ENCODE data around the gene TICAM2. TPM values are rescaled to one million over a fixed set of nuclear protein-coding genes. Genes with fewer than 3 reads are reported as not detected.
A peak's percentile ranks its signal among the peaks of the same experiment; 100 is the strongest.

Gene TICAM2
- total RNA-seq, 1 experiment from 2014 or later: 4.5 TPM

DNA sequence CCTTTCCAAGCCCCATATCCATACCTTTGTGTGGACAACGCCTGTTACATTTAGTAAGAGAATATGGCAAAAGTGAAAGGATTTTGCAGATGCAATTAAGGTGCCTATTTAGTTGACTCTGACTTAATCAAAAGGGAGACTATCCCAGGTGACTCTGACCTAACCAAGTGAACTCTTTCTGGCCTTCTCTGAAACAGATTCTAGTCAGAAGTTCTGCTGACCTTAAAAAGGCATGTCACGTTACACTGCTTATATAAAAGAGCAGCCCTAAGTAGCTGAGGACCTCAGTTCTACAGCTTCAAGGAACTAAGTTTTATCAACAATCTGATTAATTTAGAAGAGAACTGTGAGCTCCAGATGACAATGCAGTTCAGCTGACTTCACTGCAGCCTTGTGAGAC lies 5.7 kb upstream of the TICAM2 start:
- DNase-seq (ENCODE audit: low spot score): no peak

DNA sequence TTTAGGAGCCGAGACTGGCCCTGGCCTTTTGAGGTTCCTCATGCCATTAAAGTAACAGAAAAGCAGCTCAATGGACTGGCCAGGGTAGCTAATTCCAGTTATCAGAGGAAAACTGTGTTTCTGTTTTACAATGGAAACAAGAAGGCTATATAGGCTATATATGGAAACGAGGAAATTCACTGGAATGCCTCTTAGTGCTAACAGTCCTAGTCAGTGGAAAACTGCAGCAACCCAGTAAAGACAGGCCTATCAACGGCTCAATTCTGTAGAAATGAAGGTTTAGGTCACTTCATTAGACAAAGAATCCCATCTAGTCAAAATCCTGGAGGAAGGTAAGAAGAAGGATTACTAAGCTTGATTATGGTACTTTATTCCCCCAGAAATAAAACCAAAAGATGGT lies 3.2 kb upstream of the TICAM2 start:
- DNase-seq (ENCODE audit: low spot score): no peak

- no peak for DNase-seq (ENCODE audit: low spot score)
These were observed 379 bp upstream of the TICAM2 start for GRCh38 chr5:115602591-115603125.

GRCh38 chr5:115600766-115601165 lies 1.5 kb downstream of the TICAM2 start:
- DNase-seq (ENCODE audit: low spot score): no peak

GRCh38 chr5:115599924-115600323 lies 2.4 kb downstream of the TICAM2 start:
- no peak for DNase-seq (ENCODE audit: low spot score)

DNA sequence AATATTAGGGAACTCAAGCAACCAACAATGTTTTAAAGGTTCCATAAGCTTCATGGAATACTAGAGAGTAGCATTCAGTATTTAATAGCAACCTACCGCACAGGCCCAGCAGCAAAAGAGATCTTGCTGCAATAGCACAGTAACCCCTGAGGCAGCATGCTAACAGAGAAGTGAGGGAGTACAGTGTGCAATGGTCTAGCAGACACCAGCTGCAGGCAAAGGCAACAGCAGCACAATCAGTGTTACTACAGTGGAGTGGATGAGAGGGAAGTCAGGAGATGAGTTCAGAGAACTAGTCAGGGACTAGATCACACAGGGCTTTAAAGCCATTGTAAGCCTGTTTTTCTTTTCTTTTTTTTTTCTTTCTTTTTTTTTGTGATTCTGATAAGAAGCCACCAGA lies 2.8 kb downstream of the TICAM2 start:
- no peak for DNase-seq (ENCODE audit: low spot score)

GRCh38 chr5:115594128-115595047 lies 7.9 kb downstream of the TICAM2 start:
- DNase-seq (ENCODE audit: low spot score): no peak

DNA sequence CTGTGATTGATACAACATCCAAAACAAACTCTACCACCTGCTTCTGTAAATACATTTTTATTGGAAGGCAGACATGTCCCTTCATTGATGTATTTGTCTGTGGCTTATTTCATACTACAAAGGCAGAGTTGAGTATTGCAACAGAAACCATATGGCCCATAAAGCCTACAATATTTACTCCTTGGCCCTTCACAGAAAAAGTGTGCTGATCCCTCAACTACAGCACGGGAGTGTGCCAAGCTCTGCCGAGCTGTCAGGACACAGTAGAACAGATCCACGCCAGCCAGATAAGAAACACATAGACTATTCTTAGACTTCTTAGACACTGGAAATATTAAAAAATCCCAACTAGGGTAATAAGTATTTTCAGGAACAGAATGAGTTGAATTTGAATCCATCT lies 13.2 kb downstream of the TICAM2 start:
- DNase-seq (ENCODE audit: low spot score): no peak

DNA sequence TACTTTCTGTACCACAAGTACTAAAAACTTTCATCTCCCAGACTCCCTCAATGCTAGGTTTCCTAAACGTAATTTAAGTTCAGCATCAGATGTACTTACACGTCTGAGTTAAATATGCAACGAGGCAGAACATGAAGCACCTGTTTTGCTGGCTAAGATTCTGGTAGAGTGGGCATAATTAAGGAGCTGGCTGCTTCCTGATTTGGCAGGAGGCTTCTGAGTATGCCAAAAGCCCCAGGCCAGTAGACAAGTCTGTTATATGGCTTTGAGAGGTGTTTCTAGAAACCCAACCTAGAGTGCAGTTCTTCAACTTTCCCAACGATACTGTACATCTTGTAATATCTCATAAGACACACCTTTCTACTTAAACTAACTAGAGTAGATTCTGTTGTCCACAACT lies 13.6 kb downstream of the TICAM2 start:
- no peak for DNase-seq (ENCODE audit: low spot score)

DNA sequence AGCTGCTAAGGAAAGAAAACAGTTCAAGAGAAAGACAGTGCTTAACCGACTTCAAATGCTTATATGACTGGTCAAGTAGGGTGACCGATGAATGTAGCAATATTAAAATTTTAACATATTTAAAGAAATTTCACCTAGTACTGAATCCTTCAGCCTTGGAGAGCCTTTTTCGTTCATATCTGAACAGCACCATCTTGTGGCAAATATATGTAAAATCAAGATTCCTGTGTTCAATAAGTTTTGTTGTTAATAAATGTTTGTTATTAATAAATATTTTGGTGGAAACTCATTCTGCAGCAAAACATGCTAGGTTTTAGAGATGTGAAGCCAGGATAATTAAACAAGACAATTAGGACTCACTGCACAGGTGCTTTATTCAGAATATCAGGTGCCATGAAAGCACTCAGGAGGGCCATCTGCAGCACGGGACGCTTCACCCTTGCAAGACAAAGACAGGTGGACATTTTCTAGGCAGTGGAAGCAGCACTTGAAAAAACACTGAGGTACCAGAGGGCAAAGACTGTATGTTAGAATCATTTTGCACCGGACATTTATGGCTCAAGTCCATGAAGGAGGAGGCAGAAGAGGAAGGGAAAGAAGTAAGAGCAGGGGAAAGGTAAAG lies 15.6 kb downstream of the TICAM2 start:
- DNase-seq (ENCODE audit: low spot score): peak; percentile 41

GRCh38 chr5:115585265-115585664 lies 17.0 kb downstream of the TICAM2 start:
- no peak for DNase-seq (ENCODE audit: low spot score)

- DNase-seq (ENCODE audit: low spot score): no peak
These were observed 17.8 kb downstream of the TICAM2 start for GRCh38 chr5:115584501-115584900.

GRCh38 chr5:115583474-115583873 lies 18.8 kb downstream of the TICAM2 start:
- DNase-seq (ENCODE audit: low spot score): peak; percentile 59

DNA sequence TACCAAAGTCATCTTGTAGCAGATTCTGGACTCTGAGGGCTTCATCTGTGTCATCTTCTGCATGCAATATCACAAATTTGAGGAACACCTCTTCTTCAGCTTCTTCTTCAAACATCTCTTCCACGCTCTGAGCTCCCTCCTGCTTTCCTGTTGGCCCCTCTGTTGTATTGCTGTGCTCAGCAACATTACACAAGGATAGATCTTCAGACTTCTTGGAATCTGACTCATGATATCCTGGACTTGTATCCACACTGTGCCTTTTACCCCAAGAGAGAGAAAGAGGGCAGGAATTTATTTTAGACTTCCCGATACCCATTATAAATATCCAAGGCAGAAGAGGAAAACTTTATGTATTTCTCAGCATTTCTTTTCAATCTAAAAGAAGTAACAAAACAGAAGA lies 21.3 kb downstream of the TICAM2 start:
- DNase-seq (ENCODE audit: low spot score): no peak

DNA sequence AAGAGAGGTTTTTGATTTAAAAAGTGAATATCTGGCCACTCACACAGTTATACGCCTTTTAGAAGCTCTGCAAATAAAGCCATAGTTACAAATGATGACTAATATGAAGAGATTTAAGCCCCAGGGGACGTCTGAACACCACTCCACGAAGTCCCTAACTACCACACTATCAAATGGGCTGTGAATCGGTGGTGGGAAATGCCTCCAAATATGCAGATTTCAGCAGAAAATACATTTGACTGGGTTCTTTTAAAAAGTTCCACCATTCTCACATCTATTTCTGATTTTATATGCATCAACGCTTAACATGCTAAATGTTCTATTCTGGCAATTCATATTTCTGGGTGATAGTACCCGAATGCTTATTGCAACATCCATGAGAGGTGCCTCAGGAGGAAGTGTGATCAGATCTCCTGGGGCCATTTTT lies 22.5 kb downstream of the TICAM2 start:
- no peak for DNase-seq (ENCODE audit: low spot score)

DNA sequence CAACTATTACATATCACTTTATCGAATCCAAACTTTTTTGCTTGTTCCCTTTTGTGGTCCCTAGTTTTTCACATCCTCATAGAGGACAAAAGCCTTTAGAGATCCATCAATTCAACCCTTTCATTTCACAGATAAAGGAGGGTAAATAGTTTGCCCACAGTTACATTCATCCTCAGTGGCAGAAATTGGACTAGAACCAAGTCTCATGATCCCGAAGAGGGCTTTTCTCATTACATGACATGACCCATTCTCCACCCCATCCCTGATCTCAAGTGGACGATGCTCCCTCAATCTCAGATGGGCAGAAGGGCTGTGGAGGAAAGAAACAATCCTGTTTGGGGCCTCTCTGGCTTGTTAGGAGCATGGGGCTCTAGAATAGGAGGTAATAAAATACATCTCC lies 23.1 kb downstream of the TICAM2 start:
- no peak for DNase-seq (ENCODE audit: low spot score)

DNA sequence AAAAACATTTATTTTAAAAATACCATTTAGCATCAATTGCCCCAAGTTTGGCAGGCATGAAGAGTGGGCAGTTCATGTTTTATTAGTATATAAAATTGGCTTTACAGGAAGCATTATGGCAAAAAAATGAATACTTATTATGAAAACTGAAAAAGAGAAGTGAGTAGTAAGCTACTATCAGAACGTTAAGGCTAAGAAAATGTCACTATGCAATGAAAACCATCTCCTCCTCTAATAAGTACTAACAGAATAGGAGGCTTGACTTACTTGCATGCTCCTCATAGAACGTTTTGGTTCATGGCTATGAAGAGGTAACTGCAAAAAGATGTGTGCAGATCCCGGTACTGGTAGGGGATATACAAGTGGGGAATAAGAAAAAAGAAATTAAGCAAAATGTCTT lies 23.6 kb downstream of the TICAM2 start:
- DNase-seq (ENCODE audit: low spot score): no peak

DNA sequence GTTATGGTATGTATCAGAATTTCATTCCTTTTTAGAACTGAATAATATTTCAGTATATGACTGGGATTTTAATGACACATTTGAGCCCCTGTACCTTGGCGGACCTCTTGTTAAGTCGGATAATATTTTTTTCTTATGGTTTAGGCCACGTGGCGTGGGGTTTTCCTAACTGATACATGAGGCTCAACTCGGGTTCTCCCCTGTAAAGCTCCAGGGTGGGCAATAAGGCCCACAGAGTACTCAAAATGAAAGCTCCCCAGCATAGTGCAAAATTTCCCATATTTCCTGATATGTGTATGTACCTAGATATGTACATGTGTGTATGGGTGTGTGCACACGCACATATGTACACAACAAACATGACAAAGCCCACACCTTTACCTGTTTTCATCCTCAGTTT lies 24.5 kb downstream of the TICAM2 start:
- DNase-seq (ENCODE audit: low spot score): no peak

DNA sequence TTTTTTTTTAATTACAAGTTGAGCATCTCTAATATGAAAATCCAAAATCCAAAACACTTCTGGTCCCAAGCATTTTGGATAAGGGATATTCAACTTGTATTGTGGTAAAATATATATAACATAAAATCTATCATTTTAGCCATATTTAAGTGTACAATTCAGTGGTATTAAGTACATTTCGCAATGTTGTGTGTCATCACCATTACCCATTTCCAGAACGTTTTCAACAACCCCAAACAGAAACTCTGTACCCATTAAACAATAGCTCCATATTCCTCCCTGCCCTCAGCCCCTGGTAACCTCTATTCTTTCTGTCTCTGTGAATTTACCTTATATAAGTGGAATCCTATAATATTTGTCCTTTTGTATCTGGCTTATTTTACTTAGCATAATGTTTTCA lies 24.9 kb downstream of the TICAM2 start:
- DNase-seq (ENCODE audit: low spot score): no peak

GRCh38 chr5:115575167-115576070 lies 26.9 kb downstream of the TICAM2 start:
- DNase-seq (ENCODE audit: low spot score): peak; percentile 47

DNA sequence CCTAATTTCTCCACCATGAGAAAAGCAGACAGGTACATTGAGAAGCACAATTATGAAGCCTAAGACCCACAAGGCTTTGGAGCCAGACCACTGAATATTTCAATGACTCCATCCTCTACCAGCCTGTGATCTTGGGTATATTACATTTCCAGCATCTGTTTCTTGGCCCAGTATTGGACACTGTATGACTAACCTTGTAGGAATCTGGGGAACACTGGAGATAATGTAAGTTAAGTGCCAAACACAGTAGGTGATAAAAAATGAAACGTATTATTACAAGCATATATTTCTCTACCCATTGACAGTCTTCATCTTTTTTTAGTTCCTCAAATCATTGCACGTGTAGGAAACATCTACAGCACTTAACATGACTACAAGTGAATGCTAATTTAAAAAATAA lies 29.1 kb downstream of the TICAM2 start:
- DNase-seq (ENCODE audit: low spot score): no peak

DNA sequence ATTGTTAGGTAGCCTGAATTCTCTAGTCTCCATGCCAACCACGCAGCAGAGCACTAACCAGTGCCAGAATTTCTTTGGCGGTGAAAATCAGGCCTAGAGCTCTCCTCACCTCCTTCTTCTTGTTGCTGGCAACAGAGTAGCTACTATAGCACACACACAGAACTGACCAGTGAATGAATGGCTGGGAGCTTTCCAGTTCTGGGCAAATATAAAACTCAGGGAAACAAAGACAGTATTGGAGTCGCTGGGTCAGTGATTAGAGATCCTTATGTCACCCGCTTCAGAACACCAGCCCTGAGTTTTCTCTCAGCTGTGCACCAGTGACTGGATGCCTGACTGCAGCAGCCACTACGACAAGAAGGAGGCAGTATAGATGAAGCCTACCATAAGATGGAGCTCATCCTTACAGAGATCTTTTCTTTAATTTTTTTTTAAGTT lies 30.8 kb downstream of the TICAM2 start:
- DNase-seq (ENCODE audit: low spot score): no peak

Measured in H4 (cell line).